ENCODE data around the gene DSCAML1. TPM values are rescaled to one million over a fixed set of nuclear protein-coding genes. Genes with fewer than 3 reads are reported as not detected.

Gene DSCAML1
- total RNA-seq, 1 donor from 2014 or later, result not detected

DNA sequence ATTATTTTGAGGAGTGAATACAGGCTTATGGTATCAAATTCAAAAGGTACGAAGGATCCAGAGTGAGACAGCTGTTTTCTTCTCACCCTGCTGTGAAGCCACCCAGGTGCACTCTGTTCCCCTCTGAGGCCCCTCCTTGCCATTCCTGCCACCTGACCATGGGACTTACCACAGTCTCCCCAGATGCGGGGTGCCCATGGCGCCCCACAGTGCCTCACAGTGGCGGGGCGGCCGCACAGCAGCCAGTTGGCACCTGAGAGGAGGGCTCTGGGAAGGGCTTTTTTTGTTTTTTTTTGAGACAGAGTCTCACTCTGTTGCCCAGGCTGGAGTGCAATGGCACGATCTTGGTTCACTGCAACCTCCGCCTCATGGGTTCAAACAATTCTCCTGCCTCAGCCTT, 317.6 kb downstream of the DSCAML1 start:
- Histone ChIP-seq H3K27ac (no peak overlapping the region), H3K4me1 (no peaks in the 10 kb centered on the region), H3K27me3 (no peaks in the 10 kb centered on the region), H3K9me3 (no peaks in the 10 kb centered on the region), H3K4me3 (no peak overlapping the region), H3K36me3 (no peaks in the 10 kb centered on the region)
- no peak for DNase-seq (ENCODE audit: low spot score in 2 of 2)
- TF ChIP-seq, protein P1, sequence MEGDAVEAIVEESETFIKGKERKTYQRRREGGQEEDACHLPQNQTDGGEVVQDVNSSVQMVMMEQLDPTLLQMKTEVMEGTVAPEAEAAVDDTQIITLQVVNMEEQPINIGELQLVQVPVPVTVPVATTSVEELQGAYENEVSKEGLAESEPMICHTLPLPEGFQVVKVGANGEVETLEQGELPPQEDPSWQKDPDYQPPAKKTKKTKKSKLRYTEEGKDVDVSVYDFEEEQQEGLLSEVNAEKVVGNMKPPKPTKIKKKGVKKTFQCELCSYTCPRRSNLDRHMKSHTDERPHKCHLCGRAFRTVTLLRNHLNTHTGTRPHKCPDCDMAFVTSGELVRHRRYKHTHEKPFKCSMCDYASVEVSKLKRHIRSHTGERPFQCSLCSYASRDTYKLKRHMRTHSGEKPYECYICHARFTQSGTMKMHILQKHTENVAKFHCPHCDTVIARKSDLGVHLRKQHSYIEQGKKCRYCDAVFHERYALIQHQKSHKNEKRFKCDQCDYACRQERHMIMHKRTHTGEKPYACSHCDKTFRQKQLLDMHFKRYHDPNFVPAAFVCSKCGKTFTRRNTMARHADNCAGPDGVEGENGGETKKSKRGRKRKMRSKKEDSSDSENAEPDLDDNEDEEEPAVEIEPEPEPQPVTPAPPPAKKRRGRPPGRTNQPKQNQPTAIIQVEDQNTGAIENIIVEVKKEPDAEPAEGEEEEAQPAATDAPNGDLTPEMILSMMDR (IDR thresholded peaks at IDR 0.05), result no peak
- intact Hi-C loops (cut with DNase I), result no loop called here

DNA sequence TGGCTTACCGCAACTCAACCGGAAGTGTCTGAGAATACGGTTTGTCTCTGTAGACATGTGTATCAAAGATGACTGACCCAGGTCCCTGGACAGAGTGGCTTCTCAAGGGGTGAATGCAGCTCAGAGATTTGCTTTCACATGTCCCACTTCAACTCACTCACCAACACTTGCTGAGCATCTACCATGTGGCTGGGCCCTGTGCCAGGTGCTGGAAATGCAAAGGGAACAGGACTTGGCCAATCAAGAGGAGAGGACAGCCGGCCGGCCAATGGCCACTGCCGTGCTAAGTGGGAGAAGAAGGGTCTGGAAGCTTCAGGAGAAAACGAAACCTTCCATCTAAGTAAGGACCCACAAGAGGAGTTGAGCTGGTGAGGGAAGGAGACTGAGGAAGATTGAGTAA, 318.1 kb downstream of the DSCAML1 start:
- H3K4me1 ChIP-seq, result no peaks in the 10 kb centered on the region
- TF ChIP-seq, protein P1 (IDR thresholded peaks at IDR 0.05), result no peak
- no peaks in the 10 kb centered on the region for H3K36me3 ChIP-seq
- H3K27ac ChIP-seq, result no peak overlapping the region
- DNase-seq (ENCODE audit: low spot score in 2 of 2), result no peak
- no peaks in the 10 kb centered on the region for H3K9me3 ChIP-seq
- H3K27me3 ChIP-seq, result no peaks in the 10 kb centered on the region
- intact Hi-C loops (cut with DNase I), result no loop called here
- H3K4me3 ChIP-seq, result no peak overlapping the region

DNA sequence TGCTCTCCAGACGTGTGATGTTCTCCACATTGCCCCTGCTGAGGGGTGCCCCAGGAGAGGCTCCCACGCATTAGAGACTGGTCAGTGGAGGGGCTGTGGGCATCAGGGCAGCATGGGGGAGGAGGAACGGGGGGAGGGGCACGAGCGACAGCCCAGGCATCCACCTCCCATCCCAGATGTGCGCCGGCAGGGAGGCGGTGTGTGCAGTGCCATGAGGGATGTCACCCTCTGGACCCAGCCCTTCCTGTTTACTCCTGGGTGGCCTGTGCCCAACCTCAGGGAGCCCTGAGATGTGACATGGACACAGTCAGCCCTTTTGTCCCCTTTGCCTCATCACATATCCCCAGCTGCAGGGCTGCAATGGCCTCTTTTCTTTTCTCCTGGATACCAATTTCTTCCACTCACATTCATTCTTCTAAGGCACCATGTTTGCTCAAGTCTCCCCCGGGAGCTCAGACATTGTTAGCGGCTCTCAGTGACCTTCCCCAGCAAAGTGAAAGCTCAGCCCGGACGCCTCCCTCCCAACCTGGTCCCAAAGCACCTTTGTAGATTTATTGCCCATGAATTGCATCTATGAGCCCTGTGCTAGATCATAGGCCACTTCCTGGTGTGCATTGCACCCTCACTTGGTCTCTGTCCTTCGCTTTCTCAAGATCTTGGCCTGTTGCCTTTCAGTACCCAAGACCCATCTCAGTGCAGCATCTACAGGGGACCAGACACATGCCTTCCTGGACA, 318.7 kb downstream of the DSCAML1 start:
- TF ChIP-seq, protein P1 (IDR thresholded peaks at IDR 0.05), result no peak
- DNase-seq (ENCODE audit: low spot score in 2 of 2), result no peak
- Histone ChIP-seq H3K4me3 (no peak overlapping the region), H3K36me3 (no peaks in the 10 kb centered on the region), H3K9me3 (no peaks in the 10 kb centered on the region), H3K27ac (no peak overlapping the region), H3K27me3 (no peaks in the 10 kb centered on the region), H3K4me1 (no peaks in the 10 kb centered on the region)
- intact Hi-C loops (cut with DNase I), result no loop called here

DNA sequence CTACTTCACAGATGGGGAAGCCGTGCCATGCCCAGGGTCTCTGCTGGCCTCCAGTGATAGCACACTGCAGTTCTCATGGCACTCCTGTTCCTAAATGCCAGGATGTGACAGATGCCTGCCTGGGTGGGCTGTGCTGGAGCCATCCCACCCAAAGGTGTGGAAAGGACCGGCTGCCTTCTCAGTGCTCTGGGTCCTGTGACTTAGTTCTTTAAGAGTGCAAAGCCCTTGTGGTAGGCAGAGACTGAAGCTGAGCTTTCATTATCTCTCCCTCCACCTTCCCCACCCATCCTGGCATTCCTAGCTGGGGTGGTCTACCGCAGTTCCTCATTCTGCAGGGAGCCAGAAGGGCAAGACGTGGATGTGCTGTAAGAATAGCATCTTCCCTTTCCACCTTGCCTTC, 319.3 kb downstream of the DSCAML1 start:
- TF ChIP-seq, protein P1 (IDR thresholded peaks at IDR 0.05), result no peak
- Histone ChIP-seq H3K27me3 (no peaks in the 10 kb centered on the region), H3K27ac (no peak overlapping the region), H3K9me3 (no peaks in the 10 kb centered on the region), H3K4me1 (no peaks in the 10 kb centered on the region), H3K4me3 (no peak overlapping the region), H3K36me3 (no peaks in the 10 kb centered on the region)
- DNase-seq (ENCODE audit: low spot score in 2 of 2), result no peak
- intact Hi-C loops (cut with DNase I), result no loop called here

DNA sequence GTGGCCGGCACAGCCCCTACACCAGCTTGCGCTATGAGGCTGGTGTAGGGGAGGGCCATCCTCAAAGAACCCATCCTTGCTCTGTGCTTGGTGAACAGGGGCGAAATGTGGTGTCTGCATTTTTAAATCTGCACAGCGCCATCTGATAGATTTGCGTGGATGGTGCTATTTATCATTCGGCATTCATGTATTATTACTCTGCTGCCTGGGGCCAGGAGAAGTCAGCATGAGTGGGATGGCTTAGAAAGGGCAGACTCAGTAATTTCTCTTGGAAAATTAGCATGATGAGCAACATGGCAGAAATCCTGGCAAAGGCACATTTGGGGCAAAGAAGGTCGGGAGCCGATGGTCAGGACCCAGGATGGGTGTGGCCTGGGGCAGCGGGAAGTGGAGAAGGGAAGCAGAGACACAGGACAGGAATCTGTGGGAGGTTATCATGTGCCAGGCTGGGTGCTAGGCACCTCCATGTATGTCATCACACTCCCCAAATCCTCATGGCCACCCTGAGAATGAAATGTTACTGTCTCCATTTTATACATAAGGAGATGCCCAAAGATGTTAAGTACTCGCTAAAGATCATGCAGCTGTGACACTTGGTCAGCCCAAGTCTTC, 320.4 kb downstream of the DSCAML1 start:
- Histone ChIP-seq H3K9me3 (no peaks in the 10 kb centered on the region), H3K27me3 (no peaks in the 10 kb centered on the region), H3K27ac (no peak overlapping the region), H3K36me3 (no peaks in the 10 kb centered on the region), H3K4me3 (no peak overlapping the region), H3K4me1 (no peaks in the 10 kb centered on the region)
- TF ChIP-seq, protein P1 (IDR thresholded peaks at IDR 0.05), result no peak
- DNase-seq (ENCODE audit: low spot score in 2 of 2), result no peak
- intact Hi-C loops (cut with DNase I), result no loop called here

All from ascending aorta (tissue), 2 donors.